ENCODE measurements around the gene PFKM. TPM values are rescaled to one million over a fixed set of nuclear protein-coding genes. Genes with fewer than 3 reads are reported as not detected.

Gene PFKM
- total RNA-seq, 1 donor = 64.8 TPM

- Histone ChIP-seq H3K4me2 (ENCODE audit: insufficient read depth, low read length) (no peak overlapping the region), H3K4me3 (ENCODE audit: insufficient read depth, low read length) (no peak overlapping the region), H3K4me1 (ENCODE audit: insufficient read depth, low read length) (peaks cover 11% of the 10 kb centered on the region), H2AFZ (ENCODE audit: low read length) (no peak overlapping the region), H4K20me1 (ENCODE audit: insufficient read depth, low read length) (no peaks in the 10 kb centered on the region), H3K36me3 (ENCODE audit: insufficient read depth, low read length) (no peaks in the 10 kb centered on the region), H3K27me3 (ENCODE audit: insufficient read depth, low read length) (peaks cover 47% of the 10 kb centered on the region), H3K9me3 (ENCODE audit: low read depth, low read length) (no peaks in the 10 kb centered on the region), H3K79me2 (ENCODE audit: insufficient read depth, low read length) (no peaks in the 10 kb centered on the region), H3K27ac (ENCODE audit: low read depth, low read length) (no peak overlapping the region)
- TF ChIP-seq CTCF (IDR thresholded peaks at IDR 0.05; ENCODE audit: extremely low read depth, low read depth, low read length) = peak; percentile 87
- peak; percentile 78 for DNase-seq (ENCODE audit: insufficient read length, low spot score, missing footprints)
Observed at GRCh38 chr12:48189331-48190125, 70.4 kb downstream of the PFKM start.

- Histone ChIP-seq H3K36me3 (ENCODE audit: insufficient read depth, low read length) (no peaks in the 10 kb centered on the region), H3K79me2 (ENCODE audit: insufficient read depth, low read length) (no peaks in the 10 kb centered on the region), H3K9me3 (ENCODE audit: low read depth, low read length) (no peaks in the 10 kb centered on the region), H4K20me1 (ENCODE audit: insufficient read depth, low read length) (no peaks in the 10 kb centered on the region), H3K4me1 (ENCODE audit: insufficient read depth, low read length) (peaks cover 14% of the 10 kb centered on the region), H3K4me3 (ENCODE audit: insufficient read depth, low read length) (no peak overlapping the region), H2AFZ (ENCODE audit: low read length) (no peak overlapping the region), H3K27ac (ENCODE audit: low read depth, low read length) (no peak overlapping the region), H3K4me2 (ENCODE audit: insufficient read depth, low read length) (no peak overlapping the region), H3K27me3 (ENCODE audit: insufficient read depth, low read length) (peaks cover 32% of the 10 kb centered on the region)
- DNase-seq (ENCODE audit: insufficient read length, low spot score, missing footprints) = no peak
- TF ChIP-seq CTCF (IDR thresholded peaks at IDR 0.05; ENCODE audit: extremely low read depth, low read depth, low read length) = no peak
Observed at GRCh38 chr12:48191096-48191495, 71.9 kb downstream of the PFKM start.

- no peak overlapping the region for H3K4me3 ChIP-seq (ENCODE audit: insufficient read depth, low read length)
- no peak overlapping the region for H3K27ac ChIP-seq (ENCODE audit: low read depth, low read length)
- no peaks in the 10 kb centered on the region for H3K36me3 ChIP-seq (ENCODE audit: insufficient read depth, low read length)
- no peaks in the 10 kb centered on the region for H4K20me1 ChIP-seq (ENCODE audit: insufficient read depth, low read length)
- H3K9me3 ChIP-seq (ENCODE audit: low read depth, low read length) = no peaks in the 10 kb centered on the region
- peaks cover 31% of the 10 kb centered on the region for H3K27me3 ChIP-seq (ENCODE audit: insufficient read depth, low read length)
- no peak overlapping the region for H3K4me2 ChIP-seq (ENCODE audit: insufficient read depth, low read length)
- TF ChIP-seq CTCF (IDR thresholded peaks at IDR 0.05; ENCODE audit: extremely low read depth, low read depth, low read length) = no peak
- H2AFZ ChIP-seq (ENCODE audit: low read length) = no peak overlapping the region
- H3K79me2 ChIP-seq (ENCODE audit: insufficient read depth, low read length) = no peaks in the 10 kb centered on the region
- DNase-seq (ENCODE audit: insufficient read length, low spot score, missing footprints) = no peak
- peaks cover 21% of the 10 kb centered on the region for H3K4me1 ChIP-seq (ENCODE audit: insufficient read depth, low read length)
Observed at GRCh38 chr12:48192861-48193260, 73.7 kb downstream of the PFKM start.

GRCh38 chr12:48193623-48194022 is 74.5 kb downstream of the PFKM start:
- H3K27ac ChIP-seq (ENCODE audit: low read depth, low read length) = no peak overlapping the region
- no peak overlapping the region for H3K4me3 ChIP-seq (ENCODE audit: insufficient read depth, low read length)
- no peak overlapping the region for H3K4me2 ChIP-seq (ENCODE audit: insufficient read depth, low read length)
- TF ChIP-seq CTCF (IDR thresholded peaks at IDR 0.05; ENCODE audit: extremely low read depth, low read depth, low read length) = no peak
- no peaks in the 10 kb centered on the region for H3K36me3 ChIP-seq (ENCODE audit: insufficient read depth, low read length)
- peaks cover 24% of the 10 kb centered on the region for H3K4me1 ChIP-seq (ENCODE audit: insufficient read depth, low read length)
- H4K20me1 ChIP-seq (ENCODE audit: insufficient read depth, low read length) = no peaks in the 10 kb centered on the region
- H3K9me3 ChIP-seq (ENCODE audit: low read depth, low read length) = no peaks in the 10 kb centered on the region
- no peak overlapping the region for H2AFZ ChIP-seq (ENCODE audit: low read length)
- peaks cover 31% of the 10 kb centered on the region for H3K27me3 ChIP-seq (ENCODE audit: insufficient read depth, low read length)
- no peaks in the 10 kb centered on the region for H3K79me2 ChIP-seq (ENCODE audit: insufficient read depth, low read length)
- DNase-seq (ENCODE audit: insufficient read length, low spot score, missing footprints) = no peak
